Tibial nerve (tissue), 3 donors: ENCODE measurements around the gene RAB19.

Source experiments
- POLR2A ChIP-seq, 2 donors: fragments of 450-650 bp; IDR thresholded peaks; one replicate each; pipeline ENCODE4 v1.6.1; 2017; ENCODE audit warnings: antibody characterized with exemption in 2 of 2, mild to moderate bottlenecking in 2 of 2, moderate library complexity in 2 of 2
- TF ChIP-seq, protein P1 (sequence below), 5 experiments: fragments of 200-600 bp in 3 of 5; fragments of 450-650 bp in 2 of 5; sonication (generic) in 3 of 5; IDR thresholded peaks; one replicate each; pipeline ENCODE4 v1.5.1; 2016 to 2019; ENCODE audit warnings: antibody characterized with exemption in 5 of 5, mild to moderate bottlenecking in 3 of 5, moderate library complexity in 2 of 5

- TF ChIP-seq, protein P1, sequence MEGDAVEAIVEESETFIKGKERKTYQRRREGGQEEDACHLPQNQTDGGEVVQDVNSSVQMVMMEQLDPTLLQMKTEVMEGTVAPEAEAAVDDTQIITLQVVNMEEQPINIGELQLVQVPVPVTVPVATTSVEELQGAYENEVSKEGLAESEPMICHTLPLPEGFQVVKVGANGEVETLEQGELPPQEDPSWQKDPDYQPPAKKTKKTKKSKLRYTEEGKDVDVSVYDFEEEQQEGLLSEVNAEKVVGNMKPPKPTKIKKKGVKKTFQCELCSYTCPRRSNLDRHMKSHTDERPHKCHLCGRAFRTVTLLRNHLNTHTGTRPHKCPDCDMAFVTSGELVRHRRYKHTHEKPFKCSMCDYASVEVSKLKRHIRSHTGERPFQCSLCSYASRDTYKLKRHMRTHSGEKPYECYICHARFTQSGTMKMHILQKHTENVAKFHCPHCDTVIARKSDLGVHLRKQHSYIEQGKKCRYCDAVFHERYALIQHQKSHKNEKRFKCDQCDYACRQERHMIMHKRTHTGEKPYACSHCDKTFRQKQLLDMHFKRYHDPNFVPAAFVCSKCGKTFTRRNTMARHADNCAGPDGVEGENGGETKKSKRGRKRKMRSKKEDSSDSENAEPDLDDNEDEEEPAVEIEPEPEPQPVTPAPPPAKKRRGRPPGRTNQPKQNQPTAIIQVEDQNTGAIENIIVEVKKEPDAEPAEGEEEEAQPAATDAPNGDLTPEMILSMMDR (IDR thresholded peaks at IDR 0.05), result no peak
- TF ChIP-seq POLR2A (IDR thresholded peaks at IDR 0.05), result no peak
These were observed 49.4 kb downstream of the RAB19 start for GRCh38 chr7:140453273-140453672.
